ENCODE data around the gene BCAP31.
"Not testable (repeated sequence)": the region's sequence is repeated elsewhere in the genome, so short reads cannot be mapped to it uniquely, and the experiment has no call there.

Gene BCAP31

GRCh38 chrX:153763298-153763932 is 39.2 kb upstream of the BCAP31 start:
- DNase-seq (ENCODE audit: low read depth in 2 of 3, low spot score in 1 of 3): no peak

- DNase-seq (ENCODE audit: low read depth in 2 of 3, low spot score in 1 of 3): no peak
These were observed 38.5 kb upstream of the BCAP31 start for GRCh38 chrX:153762626-153763173.

DNA sequence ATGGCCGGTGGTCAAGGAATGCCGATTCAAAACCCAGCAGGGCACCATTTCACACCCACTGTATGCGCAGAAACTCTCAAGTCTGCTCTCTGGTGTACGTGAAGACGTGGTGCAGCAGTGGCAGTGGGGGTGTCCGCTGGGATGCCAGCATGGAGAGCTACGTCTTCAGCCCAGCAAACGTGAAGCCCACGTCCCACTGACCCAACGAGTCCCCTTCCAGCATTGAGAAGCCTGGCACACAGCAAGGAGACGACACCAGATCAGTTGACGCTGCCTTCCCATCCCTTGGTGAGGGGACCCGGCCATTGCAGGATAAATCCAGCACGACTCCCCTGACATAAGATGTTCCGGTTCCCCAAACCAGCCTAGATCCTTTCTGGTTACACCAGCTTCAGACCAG is 37.7 kb upstream of the BCAP31 start:
- no peak for DNase-seq (ENCODE audit: low read depth in 2 of 3, low spot score in 1 of 3)

- no peak for DNase-seq (ENCODE audit: low read depth in 2 of 3, low spot score in 1 of 3)
These were observed 30.9 kb upstream of the BCAP31 start for GRCh38 chrX:153755136-153755535.

DNA sequence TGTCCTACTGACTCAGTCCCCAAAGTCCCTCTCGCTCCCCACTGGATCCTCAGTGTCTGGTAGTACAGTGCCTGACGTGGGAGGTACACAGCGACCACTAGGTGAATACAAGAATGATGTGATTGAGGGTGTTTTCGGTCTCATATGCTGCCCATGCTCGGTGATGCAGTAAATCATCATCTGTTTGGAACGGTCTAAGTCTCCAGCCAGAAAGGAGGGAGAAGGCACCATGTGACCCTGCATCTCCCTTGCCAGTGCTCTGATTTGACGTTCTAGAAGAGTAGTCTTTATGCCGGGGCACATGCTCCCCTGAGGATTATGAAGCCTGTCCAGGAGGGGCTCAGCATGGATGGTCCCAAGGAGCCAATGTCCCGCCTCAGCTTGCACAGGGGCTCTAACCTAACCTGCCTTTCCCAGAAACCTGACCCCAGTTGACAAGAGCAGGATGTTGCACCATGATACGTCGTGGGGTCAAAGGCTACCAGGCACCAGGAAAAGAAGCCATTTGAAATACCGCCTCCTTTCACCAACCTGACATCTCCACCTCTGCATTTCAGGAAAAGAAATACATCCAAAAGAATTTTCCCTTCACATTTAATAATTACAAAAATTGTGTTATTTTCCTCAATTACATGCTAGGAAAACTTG is 26.1 kb upstream of the BCAP31 start:
- DNase-seq (ENCODE audit: low read depth in 2 of 3, low spot score in 1 of 3): no peak

DNA sequence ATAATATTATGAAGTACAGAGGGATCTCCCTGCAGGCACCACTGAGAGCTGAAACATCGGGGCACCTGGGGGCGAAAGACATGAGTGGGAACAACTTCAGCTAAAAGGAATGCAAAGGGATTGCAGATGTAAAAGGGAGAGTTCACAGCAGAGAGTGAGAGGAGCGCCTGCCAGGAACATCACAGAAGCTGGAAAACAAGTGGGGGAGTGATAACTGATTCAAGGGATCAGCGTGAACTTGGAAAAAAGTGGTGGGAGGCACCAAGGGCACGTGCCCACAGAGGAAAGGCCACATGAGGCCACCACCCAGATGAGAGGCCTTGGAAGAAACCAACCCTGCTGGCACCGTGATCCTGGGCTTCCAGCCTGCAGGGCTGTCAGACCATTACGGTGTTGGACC is 24.8 kb upstream of the BCAP31 start:
- DNase-seq (ENCODE audit: low read depth in 2 of 3, low spot score in 1 of 3): not testable (repeated sequence)

- DNase-seq (ENCODE audit: low read depth in 2 of 3, low spot score in 1 of 3): not testable (repeated sequence)
These were observed 22.8 kb upstream of the BCAP31 start for GRCh38 chrX:153746991-153747390.

DNA sequence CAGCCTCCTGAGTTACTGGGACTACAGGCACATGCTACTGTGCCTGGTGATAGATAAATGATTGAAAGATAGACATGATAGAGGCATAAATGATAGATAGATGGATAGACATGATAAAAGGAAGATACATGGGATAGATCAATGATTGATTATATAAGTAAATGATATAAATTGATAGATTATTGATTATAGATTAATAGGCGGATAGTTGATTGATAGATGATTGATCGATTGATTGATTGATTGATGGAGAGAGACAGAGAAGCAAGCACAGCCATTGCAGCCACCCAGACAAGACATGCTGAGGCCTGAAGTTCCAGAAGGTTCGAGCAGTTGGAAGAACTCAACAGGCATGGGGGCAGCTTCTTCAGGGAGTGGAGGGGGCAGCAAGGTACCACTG is 22.2 kb upstream of the BCAP31 start:
- no peak for DNase-seq (ENCODE audit: low read depth in 2 of 3, low spot score in 1 of 3)

GRCh38 chrX:153745067-153745433 is 20.9 kb upstream of the BCAP31 start:
- not testable (repeated sequence) for DNase-seq (ENCODE audit: low read depth in 2 of 3, low spot score in 1 of 3)

DNA sequence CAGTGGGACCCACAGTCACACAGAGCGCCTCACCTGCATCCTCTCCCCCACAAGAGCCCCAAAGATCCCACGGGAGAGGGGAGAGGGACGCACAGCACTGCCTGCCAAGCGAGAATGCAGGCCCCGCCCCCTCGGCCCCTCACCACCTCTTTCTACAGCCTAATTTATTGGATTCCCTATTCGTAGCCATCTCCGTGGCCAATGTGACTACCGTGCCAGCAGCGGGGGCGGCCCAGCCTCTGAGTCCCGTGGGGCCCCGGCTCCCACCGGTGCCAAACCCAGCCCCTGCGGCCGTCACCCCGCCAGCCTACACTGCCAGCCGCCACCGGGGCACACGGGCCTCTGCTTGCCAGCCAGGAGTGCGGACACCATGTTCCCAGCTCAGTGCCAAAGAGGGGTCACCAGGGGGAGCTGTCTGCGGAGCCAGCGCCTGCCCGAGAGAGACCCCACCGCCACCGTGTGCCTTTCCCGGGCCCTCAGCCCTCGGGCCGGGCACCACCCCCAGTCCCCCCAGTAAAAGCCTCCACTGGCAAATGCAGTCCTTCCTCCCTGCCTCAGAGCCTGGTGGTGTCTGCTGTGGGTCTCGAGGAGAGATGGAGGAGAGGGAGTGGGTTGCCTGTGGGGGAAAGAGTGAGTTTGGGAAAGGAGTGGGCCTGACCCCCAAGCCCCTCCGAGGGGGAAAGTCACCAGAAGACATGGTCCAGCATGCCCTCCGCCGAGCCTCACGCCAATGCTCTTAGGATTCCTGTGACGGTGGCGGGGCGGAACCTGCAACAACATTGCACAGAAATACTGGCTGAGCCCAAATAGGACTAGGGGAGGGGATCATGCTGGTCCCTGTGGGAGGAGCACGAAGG is 20.3 kb upstream of the BCAP31 start:
- DNase-seq (ENCODE audit: low read depth in 2 of 3, low spot score in 1 of 3): no peak

GRCh38 chrX:153743468-153744209 is 19.5 kb upstream of the BCAP31 start:
- DNase-seq (ENCODE audit: low read depth in 2 of 3, low spot score in 1 of 3): not testable (repeated sequence)

DNA sequence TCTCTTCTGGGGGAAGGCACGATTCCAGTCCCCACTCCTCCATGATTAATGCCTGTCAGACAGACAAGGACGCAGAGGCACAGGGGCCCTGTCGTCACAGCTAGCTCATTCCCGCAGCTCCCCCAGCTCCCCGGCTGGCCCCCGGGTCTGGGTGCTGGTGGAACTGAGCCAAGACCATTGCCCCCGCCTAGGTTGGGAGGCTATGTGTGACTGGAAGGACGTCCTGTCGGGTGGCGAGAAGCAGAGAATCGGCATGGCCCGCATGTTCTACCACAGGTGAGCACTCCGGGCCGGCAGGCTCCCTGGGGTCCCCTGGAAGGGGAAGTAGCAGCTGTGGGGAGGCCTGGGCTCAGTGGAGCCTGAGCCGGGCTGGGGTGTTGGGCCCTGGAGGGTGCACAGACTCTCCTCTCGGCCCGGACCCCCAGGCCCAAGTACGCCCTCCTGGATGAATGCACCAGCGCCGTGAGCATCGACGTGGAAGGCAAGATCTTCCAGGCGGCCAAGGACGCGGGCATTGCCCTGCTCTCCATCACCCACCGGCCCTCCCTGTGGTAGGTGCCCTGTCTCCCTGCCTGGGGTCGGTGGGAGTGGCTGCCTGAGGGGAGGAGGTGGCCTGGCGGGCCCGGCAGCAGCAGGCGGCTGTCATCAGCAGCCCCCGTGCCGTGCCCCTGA is 18.7 kb upstream of the BCAP31 start:
- DNase-seq (ENCODE audit: low read depth in 2 of 3, low spot score in 1 of 3): not testable (repeated sequence)

- DNase-seq (ENCODE audit: low read depth in 2 of 3, low spot score in 1 of 3): not testable (repeated sequence)
These were observed 17.9 kb upstream of the BCAP31 start for GRCh38 chrX:153742111-153742510.

GRCh38 chrX:153741446-153741845 is 17.3 kb upstream of the BCAP31 start:
- no peak for DNase-seq (ENCODE audit: low read depth in 2 of 3, low spot score in 1 of 3)

DNA sequence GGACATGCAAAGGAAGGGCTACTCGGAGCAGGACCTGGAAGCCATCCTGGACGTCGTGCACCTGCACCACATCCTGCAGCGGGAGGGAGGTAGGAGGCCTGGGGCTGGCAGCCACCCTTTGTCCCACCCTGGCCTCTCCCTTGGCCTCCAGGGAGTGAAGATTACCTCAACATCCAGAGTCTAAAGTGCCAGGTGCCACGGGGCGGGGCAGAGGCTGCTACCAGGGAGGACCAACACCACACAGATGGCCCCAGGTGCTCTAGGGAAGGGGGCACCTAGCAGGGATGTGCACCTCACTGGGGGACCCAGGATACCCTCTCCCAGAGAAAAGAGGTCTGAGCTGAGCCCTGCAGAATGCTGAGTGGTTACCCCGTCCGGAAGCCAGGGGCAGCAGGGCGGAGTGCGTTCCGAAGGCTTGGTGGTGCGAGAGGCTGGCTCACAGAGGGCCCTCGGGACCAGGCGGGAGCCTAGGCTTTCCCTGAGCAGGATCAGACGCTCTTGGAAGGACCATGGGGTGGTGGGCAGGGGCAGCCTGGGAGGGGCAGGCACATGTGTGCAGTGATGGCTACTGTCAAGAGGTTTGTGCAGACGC is 16.5 kb upstream of the BCAP31 start:
- DNase-seq (ENCODE audit: low read depth in 2 of 3, low spot score in 1 of 3): no peak

- DNase-seq (ENCODE audit: low read depth in 2 of 3, low spot score in 1 of 3): no peak
These were observed 15.7 kb upstream of the BCAP31 start for GRCh38 chrX:153739754-153740486.

GRCh38 chrX:153738056-153738605 is 13.9 kb upstream of the BCAP31 start:
- no peak for DNase-seq (ENCODE audit: low read depth in 2 of 3, low spot score in 1 of 3)

DNA sequence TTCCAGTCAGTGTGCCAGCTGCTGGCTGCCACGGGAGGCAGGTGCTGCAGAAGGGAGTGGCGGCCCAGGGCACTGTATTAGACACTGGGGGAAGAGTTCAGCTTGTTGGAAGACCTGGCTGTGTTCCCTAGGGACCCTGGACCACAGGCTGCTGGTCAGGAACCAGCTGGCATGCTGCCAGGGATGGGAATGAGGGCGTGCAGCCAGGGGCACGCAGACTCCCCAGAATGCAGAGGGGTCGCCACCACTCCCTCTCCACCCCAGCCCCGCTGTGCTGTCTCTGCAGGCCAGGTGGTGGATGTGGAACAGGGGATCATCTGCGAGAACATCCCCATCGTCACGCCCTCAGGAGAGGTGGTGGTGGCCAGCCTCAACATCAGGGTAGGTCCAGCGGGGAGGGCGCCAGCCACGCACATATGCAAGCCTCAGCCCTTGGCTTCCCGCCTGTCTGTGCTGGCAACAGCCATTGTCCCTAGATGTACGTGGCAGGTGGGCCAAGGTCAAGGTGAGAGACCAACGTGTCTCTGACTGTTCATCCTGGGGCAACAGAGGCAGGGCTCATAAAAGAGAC is 12.8 kb upstream of the BCAP31 start:
- no peak for DNase-seq (ENCODE audit: low read depth in 2 of 3, low spot score in 1 of 3)

Data from stimulated activated CD4-positive, alpha-beta T cell treated with anti-CD3 and anti-CD28 coated beads, Interleukin-12 subunit alpha, Interleukin-12 subunit beta, amount 100 ng/mL, for 48 hours (primary cell).